Colonic mucosa (tissue), 4 donors: ENCODE results near the gene TANC1. TPM values are rescaled to one million over a fixed set of nuclear protein-coding genes. Genes with fewer than 3 reads are reported as not detected.

Experiments
- DNase-seq: peaks from one replicate; pipeline ENCODE4 v3.0.0-alpha.2; 2020
- H3K27ac ChIP-seq: fragments of 200-600 bp; one replicate; pipeline ENCODE4 v1.8.0; 2021
- H3K27me3 ChIP-seq: fragments of 200-600 bp; one replicate; pipeline ENCODE4 v1.8.0; 2021
- H3K36me3 ChIP-seq: fragments of 200-600 bp; one replicate; pipeline ENCODE4 v1.8.0; 2021
- H3K4me1 ChIP-seq: fragments of 200-600 bp; one replicate; pipeline ENCODE4 v1.8.0; 2021; ENCODE audit warnings: mild to moderate bottlenecking
- H3K4me3 ChIP-seq: fragments of 200-600 bp; one replicate; pipeline ENCODE4 v1.8.0; 2021
- H3K9ac ChIP-seq, 2 donors: one replicate each; pipeline ENCODE4 v1.7.0; 2013; ENCODE audit warnings: control low read depth in 2 of 2, low read depth in 2 of 2, low read length in 2 of 2
- H3K9me3 ChIP-seq: fragments of 200-600 bp; one replicate; pipeline ENCODE4 v1.8.0; 2021
- CTCF ChIP-seq: fragments of 200-600 bp; IDR thresholded peaks from one replicate; pipeline ENCODE4 v1.8.0; 2022; ENCODE audit warnings: antibody characterized with exemption, mild to moderate bottlenecking
- intact Hi-C: fragments of 100-400 bp; cut with DNase I; formaldehyde crosslinking; loops from one replicate; pipeline ENCODE4 v1.14.1; 2022
- total RNA-seq, 2 donors: library from RNA; stranded (reverse); fragmentation: NEBNext Ultra II Directional in 1 of 2; extraction: Animal tissue kit (Norgen Biotek cat#: 25700) in 1 of 2; gene quantifications; one replicate each; pipeline ENCODE4 v1.2.1, GENCODE V29; 2021
- donor health status: healthy.
- donor health status: DM: no; HTN: no; CAD: no.
- donor health status: DM: no; HTN: no; CAD: no.

The TANC1 gene
- total RNA-seq, 2 donors from 2014 or later: 28.3 to 32.7 TPM

- Histone ChIP-seq H3K27ac (no peak overlapping the region), H3K4me1 (no peaks in the 10 kb centered on the region), H3K36me3 (no peaks in the 10 kb centered on the region), H3K4me3 (no peak overlapping the region), H3K27me3 (no peaks in the 10 kb centered on the region), H3K9me3 (no peaks in the 10 kb centered on the region), H3K9ac (no peak overlapping the region)
- TF ChIP-seq CTCF: no peak
- intact Hi-C loops: no loop called here
- no peak for DNase-seq
These were observed 32.8 kb upstream of the TANC1 start for GRCh38 chr2:158935617-158936016.

- no peak overlapping the region for H3K9ac ChIP-seq
- no peak for DNase-seq
- H3K9me3 ChIP-seq: no peaks in the 10 kb centered on the region
- no peak overlapping the region for H3K4me3 ChIP-seq
- intact Hi-C loops: no loop called here
- TF ChIP-seq CTCF: no peak
- H3K27ac ChIP-seq: no peak overlapping the region
- no peaks in the 10 kb centered on the region for H3K36me3 ChIP-seq
- no peaks in the 10 kb centered on the region for H3K27me3 ChIP-seq
- no peaks in the 10 kb centered on the region for H3K4me1 ChIP-seq
These were observed 31.5 kb upstream of the TANC1 start for GRCh38 chr2:158936978-158937377.

GRCh38 chr2:158940356-158940755 is 28.1 kb upstream of the TANC1 start:
- DNase-seq: no peak
- H3K27me3 ChIP-seq: no peaks in the 10 kb centered on the region
- no peaks in the 10 kb centered on the region for H3K4me1 ChIP-seq
- no peaks in the 10 kb centered on the region for H3K36me3 ChIP-seq
- no peak overlapping the region for H3K27ac ChIP-seq
- intact Hi-C loops: no loop called here
- no peak overlapping the region for H3K4me3 ChIP-seq
- no peak for TF ChIP-seq CTCF
- no peaks in the 10 kb centered on the region for H3K9me3 ChIP-seq
- H3K9ac ChIP-seq: no peak overlapping the region

GRCh38 chr2:158943973-158944372 is 24.5 kb upstream of the TANC1 start:
- Histone ChIP-seq H3K9me3 (no peaks in the 10 kb centered on the region), H3K36me3 (no peaks in the 10 kb centered on the region), H3K27me3 (no peaks in the 10 kb centered on the region), H3K9ac (no peak overlapping the region), H3K4me1 (no peaks in the 10 kb centered on the region), H3K27ac (no peak overlapping the region), H3K4me3 (no peak overlapping the region)
- no peak for TF ChIP-seq CTCF
- intact Hi-C loops: no loop called here
- DNase-seq: no peak

- intact Hi-C loops: no loop called here
- H3K9ac ChIP-seq: no peak overlapping the region
- TF ChIP-seq CTCF: no peak
- peaks cover 8% of the 10 kb centered on the region for H3K4me1 ChIP-seq
- H3K36me3 ChIP-seq: no peaks in the 10 kb centered on the region
- H3K27ac ChIP-seq: no peak overlapping the region
- H3K9me3 ChIP-seq: no peaks in the 10 kb centered on the region
- no peak overlapping the region for H3K4me3 ChIP-seq
- no peaks in the 10 kb centered on the region for H3K27me3 ChIP-seq
- no peak for DNase-seq
These were observed 19.3 kb upstream of the TANC1 start for GRCh38 chr2:158948964-158949699.
